NCI-H1694 (cell line): ENCODE measurements around the gene PLLP.

Source experiments
- DNase-seq: peaks from one replicate; lab custom pipeline; 2025; lab: John Stamatoyannopoulos, UW

PLLP gene

DNA sequence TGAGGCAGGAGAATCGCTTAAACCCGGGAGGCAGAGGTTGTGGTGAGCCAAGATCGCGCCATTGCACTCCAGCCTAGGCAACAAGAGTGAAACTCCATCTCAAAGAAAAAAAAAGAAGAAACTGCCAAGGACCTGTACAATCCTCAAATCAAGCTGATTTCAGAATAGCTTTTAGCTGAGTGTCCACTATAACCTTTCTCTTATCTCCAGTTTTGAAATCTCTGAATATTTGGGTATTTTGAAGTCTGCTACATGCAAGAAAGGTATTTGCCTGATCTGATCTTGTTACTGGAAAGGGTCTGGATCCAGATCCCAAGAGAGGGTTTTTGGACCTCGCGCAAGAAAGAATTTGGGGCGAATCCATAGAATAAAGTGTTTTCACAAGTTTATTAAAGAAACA, 58.5 kb downstream of the PLLP start:
- DNase-seq: no peak

DNA sequence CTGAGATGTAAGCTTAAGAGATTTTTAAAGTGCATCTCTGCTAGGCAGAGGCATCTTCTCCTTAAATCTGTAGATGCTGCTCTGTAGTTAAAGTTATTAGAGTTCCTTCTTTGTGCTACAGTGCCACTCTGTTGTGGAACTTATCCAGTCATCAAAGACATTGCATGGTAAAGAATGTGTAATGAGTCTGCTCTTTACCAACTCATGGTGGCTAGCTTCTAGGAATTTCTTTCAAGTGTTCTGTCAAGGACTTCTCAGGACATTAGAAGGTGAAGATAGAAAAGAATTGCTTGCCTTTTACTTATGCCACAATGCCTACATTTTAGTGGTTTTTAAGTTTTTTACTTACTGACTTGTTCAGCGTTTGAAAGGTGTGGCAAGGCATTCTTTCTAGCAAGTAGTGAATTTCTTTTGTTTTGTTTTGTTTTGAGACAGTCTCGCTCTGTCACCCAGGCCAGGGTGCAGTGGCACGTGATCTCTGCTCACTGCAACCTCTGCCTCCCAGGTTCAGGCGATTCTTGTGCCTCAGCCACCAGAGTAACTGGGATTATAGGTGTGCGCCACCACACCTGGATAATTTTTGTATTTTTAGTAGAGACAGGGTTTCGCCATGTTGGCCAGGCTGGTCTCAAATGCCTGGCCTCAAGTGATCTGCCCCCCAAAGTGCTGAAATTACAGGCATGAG, 59.7 kb downstream of the PLLP start:
- no peak for DNase-seq

DNA sequence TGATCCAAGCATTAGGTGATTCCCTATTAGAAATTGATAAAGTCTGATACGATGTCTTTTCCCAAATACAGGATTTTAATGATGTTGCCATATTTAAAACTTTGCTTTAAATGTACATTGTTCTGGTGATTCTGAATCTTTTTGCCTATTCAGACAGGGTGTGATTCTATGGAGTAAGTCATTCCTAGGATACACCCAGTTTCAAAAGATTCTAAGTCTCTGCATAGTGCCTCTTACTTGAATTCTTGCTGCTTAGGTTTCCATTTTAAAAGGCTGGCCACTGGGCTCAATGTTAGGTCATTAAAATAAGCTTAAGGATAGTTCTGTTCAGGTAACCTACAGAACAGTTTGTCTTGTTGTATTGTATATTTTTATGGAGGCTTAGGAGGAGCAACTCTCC, 61.4 kb downstream of the PLLP start:
- DNase-seq: no peak

DNA sequence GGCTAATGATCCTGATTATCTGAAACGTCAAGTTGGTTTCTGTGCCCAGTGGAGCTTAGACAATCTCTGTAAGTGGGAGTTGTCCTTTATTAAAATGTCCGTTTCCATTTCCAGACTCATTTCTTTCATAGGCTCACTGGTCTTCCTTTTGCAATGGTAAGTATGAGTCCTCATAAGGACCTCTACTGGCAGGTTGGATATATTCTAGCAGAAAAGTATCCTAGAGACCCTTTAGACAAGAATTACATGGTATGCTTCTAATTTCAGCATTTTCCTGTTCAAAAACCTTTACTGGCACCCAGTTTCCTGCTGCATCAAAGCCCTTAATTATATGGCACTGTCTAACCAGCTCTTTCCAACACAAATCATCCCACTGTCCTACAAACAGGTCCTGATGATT, 67.5 kb downstream of the PLLP start:
- DNase-seq: no peak

DNA sequence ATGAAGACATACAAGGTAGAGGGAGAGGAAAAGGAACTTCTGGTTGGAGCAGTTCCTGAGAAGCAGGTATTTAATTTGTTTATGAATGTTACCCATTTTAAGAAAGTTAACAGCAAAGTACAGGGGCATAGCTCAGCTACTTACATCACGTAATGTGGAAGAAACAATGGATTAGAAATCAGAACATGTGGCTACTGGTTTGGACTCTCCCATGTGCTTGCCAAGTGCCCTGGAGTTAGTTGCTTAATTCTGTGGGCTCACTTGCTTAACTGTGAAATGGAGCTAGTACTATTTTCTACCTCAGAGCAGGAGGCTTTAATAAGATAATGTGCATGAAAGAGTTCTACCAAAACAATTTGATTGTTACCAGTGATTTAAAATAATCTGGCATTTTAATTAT, 71.0 kb downstream of the PLLP start:
- DNase-seq: no peak

DNA sequence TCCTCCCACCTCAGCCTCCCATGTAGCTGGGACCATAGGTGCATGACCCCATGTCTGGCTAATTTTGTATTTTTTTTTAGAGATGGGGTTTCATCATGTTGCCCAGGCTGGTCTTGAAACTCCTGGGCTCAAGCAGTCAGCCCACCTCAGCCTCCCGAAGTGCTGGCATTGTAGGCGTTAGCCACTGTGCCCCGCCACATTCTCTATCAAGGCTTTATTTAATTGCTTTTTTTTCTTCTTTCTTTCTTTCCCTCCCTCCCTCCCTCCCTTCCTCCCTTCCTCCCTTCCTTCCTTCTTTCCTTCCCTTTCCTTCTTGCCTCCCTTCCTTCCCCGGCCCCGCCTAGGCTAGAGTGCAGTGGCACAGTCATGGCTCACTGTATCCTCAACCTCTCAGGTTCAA, 74.7 kb downstream of the PLLP start:
- DNase-seq: no peak

DNA sequence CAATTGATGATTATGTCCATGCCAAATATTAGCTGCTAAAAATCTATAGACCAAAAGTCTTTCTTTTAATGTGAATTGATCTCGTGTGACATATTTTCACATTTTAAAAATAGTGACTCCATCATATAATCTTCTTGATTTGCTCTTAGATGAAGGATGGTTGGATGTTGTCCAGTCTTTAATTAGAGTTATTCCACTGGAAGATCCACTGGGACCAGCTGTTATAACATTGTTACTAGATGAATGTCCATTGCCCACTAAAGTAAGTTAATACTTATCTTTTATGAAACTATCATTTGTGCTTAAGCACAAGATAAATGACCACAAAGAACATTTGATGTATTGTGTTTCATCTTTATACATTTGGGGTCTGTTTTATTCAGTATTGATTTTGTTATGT, 75.5 kb downstream of the PLLP start:
- no peak for DNase-seq
